Ovary (tissue), 3 donors: Measurements from ENCODE around the gene UHMK1.

Source experiments
- EP300 ChIP-seq: sonication (generic); formaldehyde crosslinking; IDR thresholded peaks from one replicate; pipeline ENCODE4 v1.6.1; 2017; ENCODE audit warnings: antibody characterized with exemption
- TF ChIP-seq, protein P1 (sequence below), 3 donors: fragments of 450-650 bp in 2 of 3; fragments of 200-600 bp in 1 of 3; IDR thresholded peaks; one replicate each; pipeline versions ENCODE4 v1.5.1 to v1.8.0; 2016 to 2022; ENCODE audit warnings: antibody characterized with exemption in 3 of 3, mild to moderate bottlenecking in 1 of 3
- donor health status: DM: no; HTN: no; CAD: no.

DNA sequence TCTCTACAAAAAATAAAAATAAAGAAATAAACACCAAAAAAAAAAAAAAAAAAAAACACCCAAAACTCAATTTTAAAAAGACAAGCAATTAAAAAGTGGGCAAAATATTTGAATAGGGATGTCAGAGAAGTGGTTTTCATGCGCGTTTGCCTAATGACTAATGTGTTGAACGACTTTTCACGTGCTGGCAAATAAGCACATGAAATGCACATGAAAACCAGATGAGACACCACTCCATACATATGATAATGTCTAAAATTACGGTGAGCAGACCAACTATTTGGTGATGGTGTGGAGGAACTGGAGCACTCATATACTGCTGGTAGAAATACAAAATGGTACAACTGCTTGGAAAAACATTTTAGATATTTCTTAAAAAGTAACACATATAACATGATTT, 39.4 kb upstream of the UHMK1 start:
- TF ChIP-seq, protein P1, sequence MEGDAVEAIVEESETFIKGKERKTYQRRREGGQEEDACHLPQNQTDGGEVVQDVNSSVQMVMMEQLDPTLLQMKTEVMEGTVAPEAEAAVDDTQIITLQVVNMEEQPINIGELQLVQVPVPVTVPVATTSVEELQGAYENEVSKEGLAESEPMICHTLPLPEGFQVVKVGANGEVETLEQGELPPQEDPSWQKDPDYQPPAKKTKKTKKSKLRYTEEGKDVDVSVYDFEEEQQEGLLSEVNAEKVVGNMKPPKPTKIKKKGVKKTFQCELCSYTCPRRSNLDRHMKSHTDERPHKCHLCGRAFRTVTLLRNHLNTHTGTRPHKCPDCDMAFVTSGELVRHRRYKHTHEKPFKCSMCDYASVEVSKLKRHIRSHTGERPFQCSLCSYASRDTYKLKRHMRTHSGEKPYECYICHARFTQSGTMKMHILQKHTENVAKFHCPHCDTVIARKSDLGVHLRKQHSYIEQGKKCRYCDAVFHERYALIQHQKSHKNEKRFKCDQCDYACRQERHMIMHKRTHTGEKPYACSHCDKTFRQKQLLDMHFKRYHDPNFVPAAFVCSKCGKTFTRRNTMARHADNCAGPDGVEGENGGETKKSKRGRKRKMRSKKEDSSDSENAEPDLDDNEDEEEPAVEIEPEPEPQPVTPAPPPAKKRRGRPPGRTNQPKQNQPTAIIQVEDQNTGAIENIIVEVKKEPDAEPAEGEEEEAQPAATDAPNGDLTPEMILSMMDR (IDR thresholded peaks at IDR 0.05): no peak
- no peak for TF ChIP-seq EP300
